GM19455 (cell line): ENCODE results near the gene CCDC106.

Experiments
- ATAC-seq: cut with Tn5 transposase; IDR thresholded peaks from one replicate; pipeline ENCODE4 v1.9.1; 2021; ENCODE audit not compliant: unreplicated experiment

Gene CCDC106

DNA sequence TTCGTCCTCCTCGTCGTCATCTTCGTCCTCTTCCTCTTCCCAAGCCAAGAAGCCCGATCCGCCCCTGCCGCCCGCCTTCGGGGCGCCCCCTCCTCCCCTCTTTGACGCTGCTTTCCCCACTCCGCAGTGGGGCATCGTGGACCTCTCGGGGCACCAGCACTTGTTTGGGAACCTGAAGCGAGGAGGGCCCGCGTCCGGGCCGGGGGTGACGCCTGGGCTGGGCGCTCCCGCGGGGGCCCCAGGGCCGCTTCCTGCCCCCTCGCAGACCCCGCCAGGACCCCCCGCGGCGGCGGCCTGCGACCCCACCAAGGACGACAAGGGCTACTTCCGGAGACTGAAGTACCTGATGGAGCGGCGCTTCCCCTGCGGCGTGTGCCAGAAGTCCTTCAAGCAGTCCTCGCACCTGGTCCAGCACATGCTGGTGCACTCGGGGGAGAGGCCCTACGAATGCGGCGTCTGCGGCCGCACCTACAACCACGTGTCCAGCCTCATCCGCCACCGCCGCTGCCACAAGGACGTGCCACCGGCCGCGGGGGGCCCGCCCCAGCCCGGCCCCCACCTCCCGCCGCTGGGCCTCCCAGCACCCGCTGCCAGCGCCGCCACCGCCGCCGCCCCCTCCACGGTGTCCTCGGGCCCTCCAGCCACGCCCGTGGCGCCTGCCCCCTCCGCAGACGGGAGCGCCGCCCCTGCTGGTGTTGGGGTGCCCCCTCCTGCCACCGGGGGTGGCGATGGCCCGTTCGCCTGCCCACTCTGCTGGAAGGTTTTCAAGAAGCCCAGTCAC lies 33.9 kb upstream of the CCDC106 start:
- no peak for ATAC-seq

DNA sequence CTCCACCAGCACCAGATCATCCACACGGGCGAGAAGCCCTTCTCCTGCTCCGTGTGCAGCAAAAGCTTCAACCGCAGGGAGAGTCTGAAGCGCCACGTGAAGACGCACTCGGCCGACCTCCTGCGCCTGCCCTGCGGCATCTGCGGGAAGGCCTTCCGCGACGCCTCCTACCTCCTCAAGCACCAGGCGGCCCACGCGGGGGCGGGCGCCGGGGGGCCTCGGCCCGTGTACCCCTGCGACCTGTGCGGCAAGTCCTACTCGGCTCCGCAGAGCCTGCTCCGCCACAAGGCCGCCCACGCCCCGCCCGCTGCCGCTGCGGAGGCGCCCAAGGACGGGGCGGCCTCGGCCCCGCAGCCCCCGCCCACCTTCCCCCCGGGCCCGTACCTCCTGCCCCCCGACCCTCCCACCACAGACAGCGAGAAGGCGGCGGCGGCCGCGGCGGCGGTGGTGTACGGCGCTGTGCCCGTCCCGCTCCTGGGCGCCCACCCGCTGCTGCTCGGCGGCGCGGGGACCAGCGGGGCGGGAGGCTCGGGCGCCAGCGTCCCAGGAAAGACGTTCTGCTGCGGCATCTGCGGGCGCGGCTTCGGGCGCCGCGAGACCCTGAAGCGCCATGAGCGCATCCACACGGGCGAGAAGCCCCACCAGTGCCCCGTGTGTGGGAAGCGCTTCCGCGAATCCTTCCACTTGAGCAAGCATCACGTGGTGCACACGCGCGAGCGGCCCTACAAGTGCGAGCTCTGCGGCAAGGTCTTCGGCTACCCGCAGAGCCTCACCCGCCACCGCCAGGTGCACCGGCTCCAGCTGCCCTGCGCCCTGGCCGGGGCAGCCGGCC lies 33.1 kb upstream of the CCDC106 start:
- ATAC-seq = no peak

DNA sequence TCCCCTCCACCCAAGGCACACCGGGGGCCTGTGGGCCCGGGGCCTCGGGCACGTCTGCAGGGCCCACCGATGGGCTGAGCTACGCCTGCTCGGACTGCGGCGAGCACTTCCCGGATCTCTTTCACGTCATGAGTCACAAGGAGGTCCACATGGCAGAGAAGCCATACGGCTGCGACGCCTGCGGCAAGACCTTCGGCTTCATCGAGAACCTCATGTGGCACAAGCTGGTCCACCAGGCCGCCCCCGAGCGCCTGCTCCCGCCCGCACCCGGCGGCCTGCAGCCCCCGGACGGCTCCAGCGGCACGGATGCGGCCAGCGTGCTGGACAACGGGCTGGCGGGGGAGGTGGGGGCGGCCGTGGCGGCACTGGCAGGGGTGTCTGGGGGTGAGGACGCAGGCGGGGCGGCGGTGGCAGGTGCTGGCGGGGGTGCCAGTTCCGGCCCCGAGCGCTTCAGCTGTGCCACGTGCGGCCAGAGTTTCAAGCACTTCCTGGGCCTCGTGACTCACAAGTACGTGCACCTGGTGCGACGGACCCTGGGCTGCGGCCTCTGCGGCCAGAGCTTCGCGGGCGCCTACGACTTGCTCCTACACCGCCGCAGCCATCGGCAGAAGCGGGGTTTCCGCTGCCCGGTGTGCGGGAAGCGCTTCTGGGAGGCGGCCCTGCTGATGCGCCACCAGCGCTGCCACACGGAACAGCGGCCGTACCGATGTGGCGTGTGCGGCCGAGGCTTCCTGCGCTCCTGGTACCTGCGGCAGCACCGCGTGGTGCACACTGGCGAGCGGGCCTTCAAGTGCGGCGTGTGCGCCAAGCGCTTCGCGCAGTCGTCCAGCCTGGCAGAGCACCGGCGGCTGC lies 32.2 kb upstream of the CCDC106 start:
- ATAC-seq = no peak

DNA sequence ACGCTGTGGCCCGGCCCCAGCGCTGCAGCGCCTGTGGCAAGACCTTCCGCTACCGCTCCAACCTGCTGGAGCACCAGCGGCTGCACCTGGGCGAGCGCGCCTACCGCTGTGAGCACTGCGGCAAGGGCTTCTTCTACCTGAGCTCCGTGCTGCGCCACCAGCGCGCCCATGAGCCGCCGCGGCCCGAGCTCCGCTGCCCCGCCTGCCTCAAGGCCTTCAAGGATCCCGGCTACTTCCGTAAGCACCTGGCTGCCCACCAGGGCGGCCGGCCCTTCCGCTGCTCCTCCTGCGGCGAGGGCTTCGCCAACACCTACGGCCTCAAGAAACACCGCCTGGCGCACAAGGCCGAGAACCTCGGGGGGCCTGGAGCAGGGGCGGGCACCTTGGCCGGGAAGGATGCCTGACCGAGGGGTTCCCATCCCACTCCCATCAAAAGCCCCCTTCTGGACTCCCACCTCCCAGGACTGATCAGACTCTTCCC lies 31.6 kb upstream of the CCDC106 start:
- ATAC-seq = no peak

DNA sequence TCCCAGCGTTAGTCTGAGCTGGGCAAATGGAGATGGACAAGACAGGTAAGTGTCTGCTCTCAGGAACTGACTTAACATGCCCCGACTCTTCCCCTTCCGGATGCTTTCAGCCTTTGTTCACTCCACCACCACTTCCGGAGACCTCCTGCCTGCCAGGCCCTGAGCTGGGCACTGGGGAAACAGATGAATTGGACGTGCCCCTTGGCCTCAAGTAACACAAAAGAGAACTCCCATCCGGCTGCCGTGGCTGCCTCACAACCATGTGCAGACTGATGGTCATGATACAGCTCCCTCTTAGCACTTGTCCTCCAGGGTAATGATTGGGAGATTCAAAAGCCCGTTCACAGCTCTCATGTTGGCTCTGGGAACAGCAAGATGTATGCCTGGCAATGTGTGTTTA lies 30.6 kb upstream of the CCDC106 start:
- no peak for ATAC-seq

DNA sequence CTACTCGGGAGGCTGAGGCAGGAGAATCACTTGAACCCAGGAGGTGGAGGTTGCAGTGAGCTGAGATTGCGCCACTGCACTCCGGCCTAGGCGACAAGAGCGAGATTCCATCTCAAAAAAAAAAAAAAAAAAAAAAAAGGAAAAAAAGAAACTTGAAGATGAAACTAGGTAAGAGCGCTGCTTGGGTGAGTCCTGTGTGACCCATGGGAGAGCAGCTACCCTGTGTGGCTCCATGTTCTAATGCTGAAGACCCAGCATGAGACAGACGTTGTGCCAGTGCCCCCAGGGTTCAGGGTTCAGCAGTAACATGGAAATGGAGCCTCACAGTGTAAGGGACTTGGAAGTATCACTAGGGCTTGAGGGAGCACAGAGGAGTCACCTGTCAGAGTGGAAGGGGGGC lies 29.6 kb upstream of the CCDC106 start:
- no peak for ATAC-seq

DNA sequence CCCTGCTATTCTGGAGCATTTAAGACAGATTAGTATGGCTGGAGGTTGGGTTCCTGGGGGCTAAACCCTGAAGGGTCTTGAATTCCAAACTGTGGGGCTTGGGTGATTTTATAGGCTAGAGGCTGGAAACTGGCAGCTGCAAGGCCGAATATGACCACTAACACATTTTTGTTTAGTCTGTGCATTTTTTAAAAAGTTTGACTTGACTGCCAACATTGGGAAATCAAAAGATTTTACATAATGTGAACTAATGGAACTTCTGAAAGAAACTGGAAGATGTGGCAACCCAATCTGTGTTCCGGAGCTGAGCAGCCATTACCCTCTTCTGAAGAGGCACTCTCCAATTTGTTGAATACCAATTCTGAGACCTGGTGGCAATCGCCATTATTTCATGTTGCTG lies 28.7 kb upstream of the CCDC106 start:
- ATAC-seq = no peak

DNA sequence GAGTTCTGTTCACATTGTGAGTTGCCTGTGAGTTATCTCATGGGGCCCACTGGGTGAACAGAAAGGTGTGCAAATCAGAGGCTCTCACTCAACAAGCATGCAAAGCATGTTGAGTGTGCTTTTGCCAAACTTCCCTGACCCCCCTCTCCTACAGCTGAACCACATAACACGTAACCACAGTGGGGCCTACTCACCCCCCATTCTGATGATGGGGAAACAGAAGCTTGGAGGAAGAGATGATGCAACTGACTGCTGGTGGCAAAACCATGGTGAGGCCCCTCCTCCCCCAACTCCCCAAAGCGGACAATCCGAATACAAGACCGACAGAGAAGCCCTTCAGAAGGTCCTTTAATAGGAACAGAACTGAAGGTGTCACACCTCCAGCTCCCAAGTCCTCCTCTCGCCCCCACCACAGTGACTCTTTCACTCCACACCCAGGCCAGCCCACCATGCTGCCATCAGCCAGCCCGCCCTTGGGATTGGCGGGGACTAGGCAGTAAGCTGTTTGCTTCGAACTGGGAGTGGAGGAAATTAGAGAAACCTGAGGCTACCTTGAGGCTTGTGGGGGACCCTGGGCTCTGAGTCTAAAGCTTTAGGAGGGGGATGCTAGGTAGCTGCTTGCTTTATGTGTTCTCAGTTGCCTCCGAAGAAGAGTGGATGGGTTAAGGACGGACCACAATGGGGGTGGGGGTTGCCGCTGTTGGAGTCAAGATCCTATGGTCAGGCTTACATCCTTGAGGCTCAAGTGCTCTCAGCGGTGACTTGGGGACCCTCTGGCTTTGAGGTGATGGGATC lies 27.4 kb upstream of the CCDC106 start:
- no peak for ATAC-seq

DNA sequence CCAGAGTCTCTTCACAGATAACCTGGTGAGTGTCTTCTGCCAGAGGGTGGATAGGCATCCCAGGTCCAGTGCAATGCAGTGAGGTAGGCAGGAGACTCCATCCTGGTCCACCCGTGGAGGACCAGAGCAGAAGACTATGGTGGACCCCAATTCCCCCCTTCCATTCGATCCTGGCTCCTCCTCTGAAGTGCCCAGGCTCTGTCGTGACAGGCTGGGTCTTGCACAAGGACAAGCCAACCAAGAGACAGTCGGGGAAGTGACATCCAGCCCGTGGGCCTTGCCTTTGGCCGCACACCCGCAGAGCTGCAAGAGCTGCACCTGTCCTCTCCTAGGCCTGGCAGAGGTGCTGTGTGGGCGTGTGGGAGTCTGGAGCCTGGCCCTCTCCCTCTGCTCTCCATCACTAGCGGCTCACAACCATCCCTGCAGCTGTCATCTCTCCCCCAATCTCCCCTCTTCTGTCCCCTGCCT lies 26.8 kb upstream of the CCDC106 start:
- no peak for ATAC-seq

DNA sequence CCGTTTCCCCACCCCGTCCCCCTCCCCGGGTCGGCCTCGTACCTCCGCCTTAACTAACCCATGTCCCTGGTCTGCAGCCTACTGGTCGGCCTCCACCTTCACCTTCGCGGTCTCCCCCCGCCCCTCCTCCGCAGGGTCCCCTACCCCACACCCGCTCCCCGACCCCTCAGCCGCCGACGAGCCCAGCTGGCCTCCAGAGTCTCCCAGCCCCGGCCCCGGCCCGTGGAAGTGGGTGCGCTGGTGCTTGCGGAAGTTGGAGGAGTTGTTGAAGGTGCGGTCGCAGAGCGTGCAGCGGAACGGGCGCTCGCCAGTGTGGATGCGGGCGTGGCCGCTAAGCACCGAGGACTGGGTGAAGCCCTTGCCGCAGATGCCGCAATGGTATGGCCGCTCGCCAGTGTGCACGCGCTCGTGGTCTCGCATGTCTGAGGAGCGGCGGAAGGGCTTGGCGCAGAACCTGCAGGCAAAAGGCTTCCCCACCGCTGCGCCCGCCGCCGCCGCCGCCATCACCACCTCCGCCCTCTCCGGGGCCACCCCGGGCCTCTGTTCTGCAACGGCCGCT lies 26.3 kb upstream of the CCDC106 start:
- ATAC-seq = no peak

DNA sequence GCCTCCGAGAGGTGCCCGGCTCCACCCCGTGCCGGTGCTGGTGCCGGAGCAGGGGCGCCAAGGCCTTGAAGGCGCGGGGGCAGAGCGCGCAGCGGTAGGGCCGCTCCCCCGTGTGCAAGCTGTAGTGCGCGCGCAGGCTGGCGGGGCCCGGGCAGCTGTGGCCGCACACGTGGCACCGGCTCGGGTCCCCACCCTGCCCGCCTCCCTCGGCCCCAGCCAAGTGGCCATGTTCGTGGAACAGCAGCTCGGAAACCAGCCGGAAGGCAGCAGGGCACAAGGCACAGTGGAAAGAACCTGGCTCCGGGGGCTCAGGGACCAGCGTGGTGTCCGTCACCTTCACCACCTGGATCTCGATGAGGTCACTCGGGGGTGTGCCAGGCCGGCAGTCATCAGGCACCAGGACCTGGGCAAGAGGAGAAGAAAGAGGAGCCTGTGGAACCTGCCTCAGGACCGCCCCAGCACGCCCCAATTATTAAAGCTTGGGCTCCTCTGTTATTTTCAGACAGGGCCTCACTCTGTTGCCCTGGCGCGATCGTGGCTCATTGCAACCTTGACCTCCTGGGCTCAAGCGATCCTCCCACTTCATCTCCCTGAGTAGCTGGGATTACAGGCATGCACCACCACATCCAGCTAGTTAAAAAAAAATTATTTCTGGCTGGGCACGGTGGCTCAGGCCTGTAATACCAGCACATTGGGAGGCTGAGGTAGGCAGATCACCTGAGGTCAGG lies 25.6 kb upstream of the CCDC106 start:
- no peak for ATAC-seq

DNA sequence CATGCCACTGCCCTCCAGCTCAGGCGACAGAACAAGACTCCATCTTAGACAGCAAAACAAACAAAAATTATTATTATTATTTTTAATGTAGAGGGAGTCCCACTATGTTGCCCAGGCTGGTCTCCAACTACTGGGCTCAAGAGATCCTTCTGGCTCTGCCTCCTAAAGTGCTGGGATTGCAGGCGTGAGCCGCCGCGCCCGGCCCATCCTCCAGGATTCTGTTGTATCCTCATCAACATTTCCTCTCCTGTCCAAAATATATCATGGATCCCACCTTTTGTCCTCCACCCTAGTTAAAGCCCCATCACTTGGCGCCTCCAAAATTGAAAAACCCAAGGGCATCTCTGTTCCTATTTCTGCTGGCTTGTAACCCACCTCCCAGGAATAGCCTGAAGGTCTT lies 24.9 kb upstream of the CCDC106 start:
- no peak for ATAC-seq

DNA sequence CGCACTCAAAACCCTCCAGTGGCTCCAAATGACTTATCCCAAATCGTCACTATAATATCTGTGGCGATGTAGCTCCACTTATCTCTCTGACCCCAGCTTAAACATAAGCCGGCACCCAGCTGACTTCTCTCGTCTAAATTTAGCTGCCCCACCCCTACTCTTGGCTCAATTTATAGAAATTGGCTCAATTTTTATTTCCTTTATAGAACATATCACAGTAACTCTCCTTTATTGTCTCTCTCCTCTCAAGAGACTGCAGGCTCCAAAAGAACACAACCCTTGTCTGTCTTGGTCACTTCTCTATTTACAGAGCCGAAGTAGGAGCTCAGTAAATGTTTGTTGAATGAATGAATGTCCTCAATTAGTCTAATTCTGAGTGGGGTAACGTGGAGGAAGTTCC lies 24.5 kb upstream of the CCDC106 start:
- ATAC-seq = no peak

DNA sequence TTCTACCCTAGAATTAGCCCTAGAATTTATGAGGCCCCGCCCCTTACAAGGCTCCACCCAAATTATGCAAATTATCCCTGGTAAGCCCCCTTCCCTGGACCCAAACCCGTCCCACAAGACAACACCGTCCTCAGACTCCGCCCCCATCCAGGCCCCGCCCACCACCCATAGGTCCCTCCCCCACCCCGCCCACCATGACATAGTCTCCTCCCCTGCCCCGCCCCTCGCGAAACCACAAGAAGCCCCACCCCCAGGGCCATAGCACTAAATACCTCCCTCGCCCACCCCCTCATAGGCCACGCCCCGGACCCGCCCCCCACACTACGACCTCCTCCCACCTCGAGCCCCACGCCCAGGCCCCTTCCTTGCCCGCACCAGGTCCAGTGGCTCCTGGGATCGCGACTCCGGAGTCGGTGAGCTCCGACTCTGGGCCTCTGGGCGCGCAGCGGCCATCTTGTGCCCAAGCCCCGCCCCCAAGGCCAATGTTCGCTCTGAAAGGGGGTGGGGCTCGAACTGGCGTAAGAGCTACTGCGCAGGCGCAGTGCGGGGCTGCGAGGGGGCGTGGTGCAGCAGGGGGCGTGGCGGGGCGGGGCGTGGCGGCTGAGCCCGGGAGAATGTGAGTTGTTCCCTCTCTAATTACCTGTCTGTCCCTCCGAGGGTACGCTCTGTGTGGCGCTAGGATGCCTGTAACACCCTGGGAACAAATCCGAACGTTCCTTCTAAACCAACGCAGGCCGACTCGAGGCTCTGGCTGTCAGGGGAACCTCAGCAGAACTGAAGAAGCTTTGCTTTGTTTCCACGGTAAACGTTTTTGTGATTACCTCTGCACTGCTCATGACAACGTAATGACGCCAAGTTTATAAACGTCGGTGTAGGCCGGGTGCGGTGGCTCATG lies 23.7 kb upstream of the CCDC106 start, which contains the start of gene ZNF784:
Gene ZNF784, minus strand, starts transcription at position 458 of the 895 bp plus-strand sequence. Its CDS starts 5 bp downstream, at position 453.
- no peak for ATAC-seq

DNA sequence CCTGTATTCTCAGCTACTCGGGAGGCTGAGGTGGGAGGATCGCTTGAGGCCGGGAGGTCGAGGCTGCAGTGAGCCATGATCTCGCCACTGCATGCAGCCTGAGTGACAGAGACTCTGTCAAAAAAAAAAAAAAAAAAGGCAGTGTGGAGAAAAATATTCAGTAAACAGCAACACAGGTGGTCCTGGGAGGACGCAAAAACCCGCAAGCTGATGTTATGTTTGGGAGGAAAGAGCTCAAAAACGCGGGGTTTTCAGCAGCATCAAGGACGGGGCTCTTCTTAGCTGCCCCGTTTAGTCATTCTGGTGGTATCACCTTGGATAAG lies 23.0 kb upstream of the CCDC106 start:
- no peak for ATAC-seq

DNA sequence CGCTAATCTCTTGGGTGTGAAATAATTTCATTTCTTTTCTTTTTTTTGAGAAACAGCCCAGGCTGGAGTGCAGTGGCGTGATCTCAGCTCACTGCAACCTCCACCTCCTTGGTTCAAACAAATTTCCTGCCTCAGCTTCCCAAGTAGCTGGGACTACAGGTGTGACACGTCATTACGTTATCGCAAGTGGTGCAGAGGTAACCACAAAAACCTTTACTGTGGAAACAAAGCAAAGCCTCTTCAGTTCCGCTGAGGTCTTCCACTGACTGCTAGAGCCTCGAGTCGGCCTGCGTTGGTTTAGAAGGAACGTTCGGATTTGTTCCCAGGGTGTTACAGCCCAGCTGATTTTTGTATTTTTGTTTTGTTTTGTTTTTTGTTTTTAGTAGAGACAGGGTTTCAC lies 21.7 kb upstream of the CCDC106 start:
- ATAC-seq = no peak

DNA sequence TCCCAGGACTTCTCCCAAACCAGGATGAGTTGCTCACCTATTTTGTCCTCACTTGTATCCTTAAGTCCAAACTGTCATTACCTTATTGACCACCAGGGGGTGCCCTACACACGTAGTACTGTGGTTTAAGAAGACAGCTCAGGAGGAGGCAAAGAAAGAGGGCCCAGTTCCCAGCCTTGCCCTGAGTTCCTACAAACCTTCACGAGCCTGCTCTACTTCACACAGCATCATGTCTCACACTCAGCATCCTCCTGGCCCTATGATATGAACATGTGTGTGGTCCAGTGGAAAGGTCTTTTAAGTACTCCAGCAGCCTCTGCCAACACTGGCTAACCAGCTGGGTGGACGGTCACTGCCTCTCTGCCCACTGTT lies 15.6 kb upstream of the CCDC106 start:
- no peak for ATAC-seq

DNA sequence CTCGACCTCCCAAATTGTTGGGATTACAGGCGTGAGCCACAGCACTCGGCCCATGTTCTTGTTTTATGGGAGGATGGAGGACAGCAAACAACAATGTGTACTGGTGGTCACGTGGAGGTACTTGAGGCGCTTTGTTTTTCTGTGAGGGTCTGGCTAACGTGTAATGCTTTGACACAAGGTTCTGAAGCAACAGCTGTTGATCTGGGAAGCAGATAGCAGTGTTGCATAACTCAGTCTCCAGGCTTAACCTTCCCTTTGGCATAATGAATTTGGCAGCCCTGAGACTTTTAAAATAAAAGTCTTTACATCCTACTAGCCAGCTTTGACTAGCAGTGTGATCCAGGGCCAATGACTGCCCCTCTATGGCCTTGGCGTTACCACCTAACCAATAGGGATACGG lies 14.2 kb upstream of the CCDC106 start:
- ATAC-seq = no peak

DNA sequence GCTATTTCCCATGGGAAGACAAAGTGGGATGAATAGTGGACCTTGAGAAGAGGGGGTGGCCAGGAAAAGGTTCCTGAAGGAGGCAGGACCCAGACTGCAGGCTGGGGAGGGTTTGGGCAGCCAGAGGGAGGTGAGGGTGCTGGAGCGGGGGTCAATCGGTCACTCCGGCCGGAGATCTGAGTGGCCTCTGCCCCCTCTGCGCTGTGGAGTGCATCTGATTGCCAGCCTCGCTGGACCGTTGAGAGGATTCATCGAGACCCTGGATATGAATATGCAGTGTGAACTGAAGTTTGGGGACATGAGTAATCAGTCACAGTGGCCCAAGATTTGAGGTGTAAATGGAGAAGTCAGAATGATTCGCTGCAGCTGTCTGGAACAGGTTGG lies 12.7 kb upstream of the CCDC106 start:
- no peak for ATAC-seq
